Osteoblast (primary cell): Measurements from ENCODE around the gene FUNDC1. TPM values are rescaled to one million over a fixed set of nuclear protein-coding genes. Genes with fewer than 3 reads are reported as not detected.

ENCODE experiments used
- DNase-seq: peaks from one replicate; pipeline ENCODE4 v3.0.0; 2011; ENCODE audit warnings: low spot score, mixed read lengths; ENCODE audit not compliant: insufficient read length; ENCODE audit errors: missing footprints
- H2AFZ ChIP-seq: 2 replicates; pipeline ENCODE4 v1.6.0; 2011; ENCODE audit warnings: mild to moderate bottlenecking, low read length
- H3K27ac ChIP-seq: 2 replicates; pipeline ENCODE4 v1.5.1; 2011; ENCODE audit warnings: mild to moderate bottlenecking, low read depth, low read length, moderate library complexity
- H3K27me3 ChIP-seq: 2 replicates; pipeline ENCODE4 v1.6.0; 2012; ENCODE audit warnings: mild to moderate bottlenecking, control low read depth, inconsistent platforms, low read length, moderate library complexity; ENCODE audit not compliant: insufficient read depth
- H3K36me3 ChIP-seq: 2 replicates; pipeline ENCODE4 v1.5.1; 2011; ENCODE audit warnings: mild to moderate bottlenecking, low read length, control low read depth, moderate library complexity; ENCODE audit not compliant: insufficient read depth
- H3K4me1 ChIP-seq: 2 replicates; pipeline ENCODE4 v1.5.1; 2011; ENCODE audit warnings: mild to moderate bottlenecking, low read length, control low read depth, moderate library complexity; ENCODE audit not compliant: insufficient read depth
- H3K4me2 ChIP-seq: 2 replicates; pipeline ENCODE4 v1.6.0; 2011; ENCODE audit warnings: mild to moderate bottlenecking, low read length; ENCODE audit not compliant: insufficient read depth
- H3K4me3 ChIP-seq: fragments of 200-600 bp; sonication (generic); 3 replicates; pipeline ENCODE4 v1.5.1; 2012; ENCODE audit warnings: mild to moderate bottlenecking, low read length, inconsistent platforms; ENCODE audit not compliant: insufficient read depth
- H3K79me2 ChIP-seq: 2 replicates; pipeline ENCODE4 v1.6.0; 2012; ENCODE audit warnings: mild to moderate bottlenecking, low read length, control low read depth, inconsistent platforms; ENCODE audit not compliant: insufficient read depth
- H3K9me3 ChIP-seq: 2 replicates; pipeline ENCODE4 v1.5.1; 2011; ENCODE audit warnings: low read depth, low read length, control low read depth
- H4K20me1 ChIP-seq: 2 replicates; pipeline ENCODE4 v1.6.0; 2012; ENCODE audit warnings: mild to moderate bottlenecking, low read length, control low read depth; ENCODE audit not compliant: insufficient read depth
- total RNA-seq: library from RNA; depleted of rRNA; stranded (reverse); fragments of >200 nt; gene quantifications from 2 replicates; pipeline ENCODE4 v1.2.3, GENCODE V29; 2012
- TF ChIP-seq, protein P1 (sequence below): IDR thresholded peaks from 2 replicates; pipeline ENCODE4 v1.5.1; 2011; ENCODE audit warnings: mild to moderate bottlenecking, low read depth, low read length, moderate library complexity; ENCODE audit errors: extremely low read depth

Gene FUNDC1
- total RNA-seq, 1 donor = 10.9 TPM

DNA sequence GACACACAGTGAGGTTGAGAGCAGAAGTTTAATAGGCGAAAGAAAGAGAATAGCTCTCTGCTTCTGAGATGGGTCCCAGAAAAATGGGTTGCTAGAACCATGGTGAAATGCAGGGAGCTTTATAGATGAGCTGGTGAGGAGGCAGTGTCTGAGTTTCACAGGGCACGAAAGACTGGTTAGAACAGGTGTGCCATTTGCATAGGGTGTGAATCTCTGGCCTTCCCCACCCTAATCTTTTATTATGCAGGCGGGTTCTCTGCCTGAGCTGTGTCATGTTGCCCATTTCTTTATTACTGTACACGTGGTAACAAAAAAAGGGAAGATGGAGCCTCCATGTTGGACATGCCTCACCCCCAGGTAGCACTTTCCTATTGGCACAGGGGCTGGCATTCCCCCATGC, 39.1 kb downstream of the FUNDC1 start:
- Histone ChIP-seq H3K4me2 (no peak overlapping the region), H3K27me3 (no peaks in the 10 kb centered on the region), H3K79me2 (no peaks in the 10 kb centered on the region), H3K27ac (no peak overlapping the region), H2AFZ (no peak overlapping the region), H4K20me1 (no peaks in the 10 kb centered on the region), H3K4me3 (no peak overlapping the region), H3K4me1 (no peaks in the 10 kb centered on the region), H3K9me3 (no peaks in the 10 kb centered on the region), H3K36me3 (no peaks in the 10 kb centered on the region)
- TF ChIP-seq, protein P1, sequence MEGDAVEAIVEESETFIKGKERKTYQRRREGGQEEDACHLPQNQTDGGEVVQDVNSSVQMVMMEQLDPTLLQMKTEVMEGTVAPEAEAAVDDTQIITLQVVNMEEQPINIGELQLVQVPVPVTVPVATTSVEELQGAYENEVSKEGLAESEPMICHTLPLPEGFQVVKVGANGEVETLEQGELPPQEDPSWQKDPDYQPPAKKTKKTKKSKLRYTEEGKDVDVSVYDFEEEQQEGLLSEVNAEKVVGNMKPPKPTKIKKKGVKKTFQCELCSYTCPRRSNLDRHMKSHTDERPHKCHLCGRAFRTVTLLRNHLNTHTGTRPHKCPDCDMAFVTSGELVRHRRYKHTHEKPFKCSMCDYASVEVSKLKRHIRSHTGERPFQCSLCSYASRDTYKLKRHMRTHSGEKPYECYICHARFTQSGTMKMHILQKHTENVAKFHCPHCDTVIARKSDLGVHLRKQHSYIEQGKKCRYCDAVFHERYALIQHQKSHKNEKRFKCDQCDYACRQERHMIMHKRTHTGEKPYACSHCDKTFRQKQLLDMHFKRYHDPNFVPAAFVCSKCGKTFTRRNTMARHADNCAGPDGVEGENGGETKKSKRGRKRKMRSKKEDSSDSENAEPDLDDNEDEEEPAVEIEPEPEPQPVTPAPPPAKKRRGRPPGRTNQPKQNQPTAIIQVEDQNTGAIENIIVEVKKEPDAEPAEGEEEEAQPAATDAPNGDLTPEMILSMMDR = no peak
- no peak for DNase-seq

DNA sequence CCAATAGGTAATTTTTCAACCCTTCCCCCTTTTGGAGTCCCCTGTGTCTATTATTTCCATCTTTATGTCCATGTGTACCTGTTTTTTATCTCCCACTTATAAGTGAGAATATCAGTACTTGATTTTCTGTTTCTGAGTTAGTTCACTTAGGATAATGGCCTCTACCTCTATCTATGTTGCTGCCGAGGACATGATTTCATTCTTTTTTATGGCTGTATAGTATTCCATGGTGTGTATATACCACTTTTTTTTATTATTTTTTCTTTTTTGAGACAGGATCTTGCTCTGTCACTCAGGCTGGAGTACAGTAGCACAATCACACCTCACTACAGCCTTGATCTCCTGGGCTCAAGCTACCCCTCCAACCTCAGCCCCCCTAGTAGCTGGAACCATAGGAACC, 47.6 kb downstream of the FUNDC1 start:
- H3K79me2 ChIP-seq = no peaks in the 10 kb centered on the region
- H3K4me2 ChIP-seq = no peak overlapping the region
- H3K27me3 ChIP-seq = no peaks in the 10 kb centered on the region
- no peak for DNase-seq
- H3K9me3 ChIP-seq = no peaks in the 10 kb centered on the region
- H3K4me1 ChIP-seq = peaks cover 4% of the 10 kb centered on the region
- no peak overlapping the region for H3K27ac ChIP-seq
- no peaks in the 10 kb centered on the region for H4K20me1 ChIP-seq
- H2AFZ ChIP-seq = no peak overlapping the region
- no peaks in the 10 kb centered on the region for H3K36me3 ChIP-seq
- H3K4me3 ChIP-seq = no peak overlapping the region
- TF ChIP-seq, protein P1 = no peak

DNA sequence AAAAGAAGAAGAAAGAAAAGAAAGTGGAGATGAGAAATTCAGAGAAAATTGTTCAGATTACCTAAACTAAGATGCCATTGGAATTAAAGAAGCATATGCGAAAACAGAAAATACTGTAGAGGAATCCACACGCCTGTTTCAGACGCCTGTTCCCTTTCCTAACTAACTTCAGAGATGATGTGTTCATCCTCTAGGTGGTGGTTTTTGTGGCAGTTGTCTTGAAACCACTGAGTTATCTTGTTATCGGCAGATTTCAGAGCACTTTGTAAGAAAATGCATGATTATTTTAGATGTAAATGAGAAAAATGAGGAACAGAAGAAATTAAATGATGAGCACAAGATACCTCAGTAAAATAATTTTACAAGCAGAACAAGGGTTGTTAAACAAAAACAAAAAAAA, 48.3 kb downstream of the FUNDC1 start:
- Histone ChIP-seq H3K79me2 (no peaks in the 10 kb centered on the region), H3K27me3 (no peaks in the 10 kb centered on the region), H3K27ac (no peak overlapping the region), H3K4me1 (peaks cover 4% of the 10 kb centered on the region), H3K36me3 (no peaks in the 10 kb centered on the region), H3K4me2 (no peak overlapping the region), H4K20me1 (no peaks in the 10 kb centered on the region), H2AFZ (no peak overlapping the region), H3K4me3 (no peak overlapping the region), H3K9me3 (no peaks in the 10 kb centered on the region)
- TF ChIP-seq, protein P1 = no peak
- no peak for DNase-seq

DNA sequence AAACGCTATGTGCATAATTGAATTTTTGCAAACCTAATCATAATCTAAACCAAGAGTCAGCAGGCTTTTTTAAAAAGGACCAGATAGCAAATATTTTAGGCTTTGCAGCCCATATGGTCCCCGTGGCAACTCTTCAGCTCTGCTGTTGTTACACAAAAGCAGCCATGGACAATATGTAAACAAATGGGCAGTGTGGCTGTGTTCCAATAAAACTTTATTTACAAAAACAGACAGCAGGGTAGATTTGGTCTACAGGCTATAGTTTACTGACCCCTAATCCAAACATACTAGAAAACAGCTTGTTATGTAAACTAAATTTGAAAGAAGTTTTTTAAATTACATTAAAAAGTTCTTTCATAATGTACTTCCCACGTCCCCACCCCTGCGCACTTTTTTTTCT, 53.1 kb downstream of the FUNDC1 start:
- DNase-seq = no peak
- no peak overlapping the region for H3K27ac ChIP-seq
- H3K79me2 ChIP-seq = no peaks in the 10 kb centered on the region
- H3K36me3 ChIP-seq = no peaks in the 10 kb centered on the region
- peaks cover 4% of the 10 kb centered on the region for H3K27me3 ChIP-seq
- H3K9me3 ChIP-seq = no peaks in the 10 kb centered on the region
- peaks cover 4% of the 10 kb centered on the region for H3K4me1 ChIP-seq
- H4K20me1 ChIP-seq = no peaks in the 10 kb centered on the region
- TF ChIP-seq, protein P1 = no peak
- H2AFZ ChIP-seq = no peak overlapping the region
- no peak overlapping the region for H3K4me2 ChIP-seq
- H3K4me3 ChIP-seq = no peak overlapping the region
